Thyroid gland (tissue), 4 donors: ENCODE results near the gene MEF2B.

ENCODE experiments used
- POLR2A ChIP-seq, 2 donors: fragments of 450-650 bp; IDR thresholded peaks; one replicate each; pipeline ENCODE4 v1.6.1; 2017; ENCODE audit warnings: antibody characterized with exemption in 2 of 2, mild to moderate bottlenecking in 2 of 2, moderate library complexity in 1 of 2
- TF ChIP-seq, protein P1 (sequence below), 6 experiments: fragments of 200-600 bp in 3 of 6; fragments of 450-650 bp in 3 of 6; sonication (generic) in 3 of 6; IDR thresholded peaks; one replicate each; pipeline ENCODE4 v1.5.1; 2016 to 2019; ENCODE audit warnings: antibody characterized with exemption in 6 of 6, mild to moderate bottlenecking in 2 of 6, inconsistent platforms in 1 of 6, moderate library complexity in 1 of 6

DNA sequence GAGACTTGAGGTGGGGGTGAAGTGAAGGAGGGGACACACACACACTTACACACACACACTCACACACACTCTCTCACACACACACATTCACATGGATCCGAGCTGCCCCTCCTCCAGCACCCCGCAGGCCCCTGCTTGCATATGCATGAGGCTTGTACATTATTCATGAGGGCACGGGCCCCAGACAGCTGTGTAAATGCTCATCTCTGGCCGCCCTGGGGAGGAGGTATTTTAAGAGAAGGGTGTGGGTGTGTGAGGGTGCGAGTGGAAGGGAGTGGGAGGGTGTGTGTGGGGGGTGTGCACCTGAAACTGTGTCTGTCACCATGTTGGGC, 44.1 kb upstream of the MEF2B start:
- TF ChIP-seq, protein P1, sequence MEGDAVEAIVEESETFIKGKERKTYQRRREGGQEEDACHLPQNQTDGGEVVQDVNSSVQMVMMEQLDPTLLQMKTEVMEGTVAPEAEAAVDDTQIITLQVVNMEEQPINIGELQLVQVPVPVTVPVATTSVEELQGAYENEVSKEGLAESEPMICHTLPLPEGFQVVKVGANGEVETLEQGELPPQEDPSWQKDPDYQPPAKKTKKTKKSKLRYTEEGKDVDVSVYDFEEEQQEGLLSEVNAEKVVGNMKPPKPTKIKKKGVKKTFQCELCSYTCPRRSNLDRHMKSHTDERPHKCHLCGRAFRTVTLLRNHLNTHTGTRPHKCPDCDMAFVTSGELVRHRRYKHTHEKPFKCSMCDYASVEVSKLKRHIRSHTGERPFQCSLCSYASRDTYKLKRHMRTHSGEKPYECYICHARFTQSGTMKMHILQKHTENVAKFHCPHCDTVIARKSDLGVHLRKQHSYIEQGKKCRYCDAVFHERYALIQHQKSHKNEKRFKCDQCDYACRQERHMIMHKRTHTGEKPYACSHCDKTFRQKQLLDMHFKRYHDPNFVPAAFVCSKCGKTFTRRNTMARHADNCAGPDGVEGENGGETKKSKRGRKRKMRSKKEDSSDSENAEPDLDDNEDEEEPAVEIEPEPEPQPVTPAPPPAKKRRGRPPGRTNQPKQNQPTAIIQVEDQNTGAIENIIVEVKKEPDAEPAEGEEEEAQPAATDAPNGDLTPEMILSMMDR (IDR thresholded peaks at IDR 0.05) = no peak
- TF ChIP-seq POLR2A (IDR thresholded peaks at IDR 0.05) = no peak
